Activated CD4-positive, alpha-beta T cell treated with anti-CD3 and anti-CD28 coated beads, Interleukin-2, amount 50 U/mL, for 16 hours (primary cell): Measurements from ENCODE around the gene NECTIN2.
"Not testable (repeated sequence)": the region's sequence is repeated elsewhere in the genome, so short reads cannot be mapped to it uniquely, and the experiment has no call there.

Experiments used
- DNase-seq: peaks from one replicate; pipeline ENCODE4 v3.0.0-alpha.2; 2020

The NECTIN2 gene

GRCh38 chr19:44911896-44912295 is 65.8 kb downstream of the NECTIN2 start:
- not testable (repeated sequence) for DNase-seq

- no peak for DNase-seq
Measured at GRCh38 chr19:44912854-44913253, 66.8 kb downstream of the NECTIN2 start.

GRCh38 chr19:44913512-44914432 is 67.7 kb downstream of the NECTIN2 start:
- not testable (repeated sequence) for DNase-seq

- DNase-seq: peak; percentile 86
Measured at GRCh38 chr19:44914433-44915206, 68.5 kb downstream of the NECTIN2 start, which contains the start of gene APOC1. TSS of gene APOC1 (plus strand) at chr19:44914608. CDS start at chr19:44914892, 284 bp downstream.

- DNase-seq: no peak
Measured at GRCh38 chr19:44924243-44924725, 78.2 kb downstream of the NECTIN2 start.

GRCh38 chr19:44925114-44925891 is 79.2 kb downstream of the NECTIN2 start:
- DNase-seq: no peak

- DNase-seq: not testable (repeated sequence)
Measured at GRCh38 chr19:44926245-44927077, 80.4 kb downstream of the NECTIN2 start.

GRCh38 chr19:44927746-44928145 is 81.6 kb downstream of the NECTIN2 start:
- no peak for DNase-seq

- DNase-seq: no peak
Measured at GRCh38 chr19:44930088-44930487, 84.0 kb downstream of the NECTIN2 start.

- no peak for DNase-seq
Measured at GRCh38 chr19:44931541-44931940, 85.4 kb downstream of the NECTIN2 start.
